ENCODE results near the gene DICER1.
"Not testable (repeated sequence)": the region's sequence is repeated elsewhere in the genome, so short reads cannot be mapped to it uniquely, and the experiment has no call there.

The DICER1 gene

GRCh38 chr14:95185767-95186392 is 28.6 kb upstream of the DICER1 start:
- peak; percentile 28 to 53 (median 45) for DNase-seq

GRCh38 chr14:95185033-95185766 is 27.9 kb upstream of the DICER1 start:
- peak; percentile 83 to 85 (median 84) for DNase-seq

- peak in 1 of 3 donors; percentile 21 for DNase-seq
These were observed 27.1 kb upstream of the DICER1 start for GRCh38 chr14:95184413-95184790.

- peak; percentile 53 to 71 (median 61) for DNase-seq
These were observed 26.4 kb upstream of the DICER1 start for GRCh38 chr14:95183532-95184412.

- no peak for DNase-seq
These were observed 25.8 kb upstream of the DICER1 start for GRCh38 chr14:95183082-95183481.

GRCh38 chr14:95182379-95182778 is 25.1 kb upstream of the DICER1 start:
- DNase-seq: no peak

GRCh38 chr14:95180966-95181741 is 23.8 kb upstream of the DICER1 start:
- DNase-seq: no peak

- not testable (repeated sequence) for DNase-seq
These were observed 18.3 kb upstream of the DICER1 start for GRCh38 chr14:95175670-95176069.

GRCh38 chr14:95174184-95174792 is 17.0 kb upstream of the DICER1 start:
- DNase-seq: peak in 1 of 3 donors; percentile 51

- DNase-seq: peak; percentile 25 to 36 (median 29)
These were observed 16.2 kb upstream of the DICER1 start for GRCh38 chr14:95173518-95173917.

- no peak for DNase-seq
These were observed 9.8 kb upstream of the DICER1 start for GRCh38 chr14:95167177-95167576.

- DNase-seq: no peak
These were observed 8.2 kb upstream of the DICER1 start for GRCh38 chr14:95165517-95165916.

GRCh38 chr14:95164506-95164905 is 7.2 kb upstream of the DICER1 start:
- peak; percentile 36 to 51 (median 40) for DNase-seq

GRCh38 chr14:95163666-95164065 is 6.3 kb upstream of the DICER1 start:
- DNase-seq: no peak

- DNase-seq: peak; percentile 40 to 80 (median 76)
These were observed 5.8 kb upstream of the DICER1 start for GRCh38 chr14:95163132-95163531.

GRCh38 chr14:95162641-95163040 is 5.3 kb upstream of the DICER1 start:
- DNase-seq: no peak

GRCh38 chr14:95157048-95157326 is 342 bp downstream of the DICER1 start:
- peak; percentile 45 to 72 (median 56) for DNase-seq

GRCh38 chr14:95156161-95157047 is 925 bp downstream of the DICER1 start:
- peak in 2 of 3 donors; percentile 27 to 31 for DNase-seq

GRCh38 chr14:95155045-95155444 is 2.3 kb downstream of the DICER1 start:
- DNase-seq: no peak

GRCh38 chr14:95153866-95154265 is 3.5 kb downstream of the DICER1 start:
- DNase-seq: no peak

- no peak for DNase-seq
These were observed 5.8 kb downstream of the DICER1 start for GRCh38 chr14:95151561-95151960.

All from suppressor macrophage treated with lipopolysaccharide for 1 hour (primary cell).